A673 (cell line): ENCODE measurements around the gene PLEKHH1. TPM values are rescaled to one million over a fixed set of nuclear protein-coding genes. Genes with fewer than 3 reads are reported as not detected.
A peak's percentile ranks its signal among the peaks of the same experiment; 100 is the strongest.

Experiments used
- BruUV-seq: library from RNA; stranded (reverse); fragments of 400-500 nt; replicated peaks from 2 replicates; lab custom pipeline; 2021; lab: Mats Ljungman, UMichigan
- CTCF ChIA-PET: fragments of 300-600 bp; sonication (Branson Sonifier 250); formaldehyde crosslinking; loops from one replicate; lab custom pipeline; 2022; ENCODE audit warnings: antibody characterized with exemption; lab: Charles Lee
- POLR2A ChIA-PET: fragments of 300-600 bp; sonication (Branson Sonifier 250); formaldehyde crosslinking; loops from one replicate; lab custom pipeline; 2022; ENCODE audit warnings: antibody characterized with exemption; ENCODE audit not compliant: low non-redundant PET; lab: Charles Lee
- DNase-seq: peaks from one replicate; pipeline ENCODE4 v3.0.0-alpha.2; 2015; ENCODE audit warnings: low spot score
- H3K27ac ChIP-seq: fragments of 200-600 bp; sonication (generic); 2 replicates; pipeline ENCODE4 v1.5.1; 2016; ENCODE audit warnings: mixed run types, low read depth, mild to moderate bottlenecking, mixed read lengths, antibody characterized with exemption, low read length; ENCODE audit not compliant: poor library complexity, severe bottlenecking
- H3K27me3 ChIP-seq: fragments of 200-600 bp; sonication (generic); replicated peaks from 2 replicates; pipeline ENCODE4 v1.6.1; 2017; ENCODE audit warnings: mixed run types, low read depth, mild to moderate bottlenecking, mixed read lengths, antibody characterized with exemption, low read length; ENCODE audit not compliant: insufficient read depth, poor library complexity
- H3K36me3 ChIP-seq: fragments of 200-600 bp; sonication (generic); 2 replicates; pipeline ENCODE4 v1.6.1; 2016; ENCODE audit warnings: mixed run types, mild to moderate bottlenecking, mixed read lengths, antibody characterized with exemption, low read length; ENCODE audit not compliant: insufficient read depth, poor library complexity, severe bottlenecking
- H3K4me1 ChIP-seq: fragments of 200-600 bp; sonication (generic); 2 replicates; pipeline ENCODE4 v1.6.1; 2017; ENCODE audit warnings: mixed run types, mild to moderate bottlenecking, mixed read lengths, antibody characterized with exemption, low read length; ENCODE audit not compliant: insufficient read depth, poor library complexity, severe bottlenecking
- H3K4me3 ChIP-seq: fragments of 200-600 bp; sonication (generic); 2 replicates; pipeline ENCODE4 v1.5.1; 2016; ENCODE audit warnings: low read depth, mixed run types, mild to moderate bottlenecking, mixed read lengths, low read length; ENCODE audit not compliant: poor library complexity, severe bottlenecking
- H3K9me3 ChIP-seq: fragments of 200-600 bp; sonication (generic); 2 replicates; pipeline ENCODE4 v1.6.1; 2016; ENCODE audit warnings: mixed run types, low read depth, mild to moderate bottlenecking, mixed read lengths, antibody characterized with exemption, low read length; ENCODE audit not compliant: poor library complexity, severe bottlenecking
- EZH2 ChIP-seq: fragments of 200-600 bp; sonication (generic); IDR thresholded peaks from 2 replicates; pipeline ENCODE4 v1.6.1; 2017; ENCODE audit warnings: borderline replicate concordance, low read depth, mild to moderate bottlenecking, mixed read lengths, antibody characterized with exemption, low read length; ENCODE audit not compliant: poor library complexity, severe bottlenecking
- intact Hi-C: fragments of 100-400 bp; cut with micrococcal nuclease; formaldehyde crosslinking; loops from one replicate; pipeline ENCODE4 v1.10.0; 2022; ENCODE audit not compliant: unreplicated experiment
- total RNA-seq: library from RNA; stranded (reverse); gene quantifications from 2 replicates; pipeline ENCODE4 v1.2.3, GENCODE V29; 2021
- TF ChIP-seq, protein P1 (sequence below): fragments of 300-800, 200-600 bp; sonication (generic); conservative IDR thresholded peaks from 2 replicates; pipeline ENCODE4 v1.5.1; 2017; ENCODE audit warnings: low read depth, mild to moderate bottlenecking, antibody characterized with exemption, low read length, moderate library complexity, mixed read lengths

The PLEKHH1 gene
- total RNA-seq, 1 experiment from 2014 or later: 8.9 TPM

DNA sequence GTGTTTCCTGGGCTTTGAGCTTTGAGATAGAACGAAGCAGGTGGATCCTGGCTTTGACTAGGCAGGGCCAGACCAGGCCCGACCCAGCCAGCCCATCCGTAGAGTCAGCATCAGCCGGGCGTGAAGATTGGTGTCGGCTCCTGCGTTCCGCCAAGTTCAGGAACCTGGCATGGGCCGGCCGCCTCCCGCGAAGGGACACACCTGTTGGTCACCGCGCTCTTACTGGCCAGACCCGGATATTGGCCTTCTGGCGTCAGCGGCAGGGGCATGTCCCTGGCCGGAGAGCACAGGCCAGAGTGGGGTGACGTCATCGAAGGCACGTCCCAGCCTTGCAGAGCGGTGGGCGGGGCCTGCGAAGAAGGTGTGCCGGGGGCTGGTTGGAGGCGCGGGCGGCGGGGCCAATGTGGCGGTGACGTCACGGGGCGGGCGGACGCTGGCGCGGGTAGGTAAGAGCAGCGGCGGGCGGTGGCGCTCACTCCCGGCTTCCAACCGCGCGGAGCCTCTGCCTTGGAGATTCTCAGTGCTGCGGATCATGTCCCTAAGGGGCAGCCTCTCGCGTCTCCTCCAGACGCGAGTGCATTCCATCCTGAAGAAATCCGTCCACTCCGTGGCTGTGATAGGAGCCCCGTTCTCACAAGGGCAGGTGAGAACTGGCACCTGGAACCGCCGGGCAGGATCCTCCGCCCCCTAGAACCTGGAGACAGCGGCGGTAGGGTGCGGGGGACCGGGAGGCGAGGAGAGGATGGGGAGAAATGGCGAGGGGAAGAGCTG lies 86.5 kb downstream of the PLEKHH1 start, which contains the start of gene ARG2:
Gene ARG2, plus strand, starts transcription at position 475 of the 771 bp plus-strand sequence. Its CDS starts 58 bp downstream, at position 533.
- CTCF ChIA-PET: interaction anchor here (1.1 to 2.4 kb wide), 4 partner anchors 20 to 85 kb away, joined by 3 to 27 read pairs (median 10); partner anchors contain the start of genes PIGH and RDH11
- TF ChIP-seq EZH2: no peak
- TF ChIP-seq, protein P1, sequence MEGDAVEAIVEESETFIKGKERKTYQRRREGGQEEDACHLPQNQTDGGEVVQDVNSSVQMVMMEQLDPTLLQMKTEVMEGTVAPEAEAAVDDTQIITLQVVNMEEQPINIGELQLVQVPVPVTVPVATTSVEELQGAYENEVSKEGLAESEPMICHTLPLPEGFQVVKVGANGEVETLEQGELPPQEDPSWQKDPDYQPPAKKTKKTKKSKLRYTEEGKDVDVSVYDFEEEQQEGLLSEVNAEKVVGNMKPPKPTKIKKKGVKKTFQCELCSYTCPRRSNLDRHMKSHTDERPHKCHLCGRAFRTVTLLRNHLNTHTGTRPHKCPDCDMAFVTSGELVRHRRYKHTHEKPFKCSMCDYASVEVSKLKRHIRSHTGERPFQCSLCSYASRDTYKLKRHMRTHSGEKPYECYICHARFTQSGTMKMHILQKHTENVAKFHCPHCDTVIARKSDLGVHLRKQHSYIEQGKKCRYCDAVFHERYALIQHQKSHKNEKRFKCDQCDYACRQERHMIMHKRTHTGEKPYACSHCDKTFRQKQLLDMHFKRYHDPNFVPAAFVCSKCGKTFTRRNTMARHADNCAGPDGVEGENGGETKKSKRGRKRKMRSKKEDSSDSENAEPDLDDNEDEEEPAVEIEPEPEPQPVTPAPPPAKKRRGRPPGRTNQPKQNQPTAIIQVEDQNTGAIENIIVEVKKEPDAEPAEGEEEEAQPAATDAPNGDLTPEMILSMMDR: no peak; the same call in 1 of the 2 replicates
- DNase-seq: peak; percentile 95
- H3K36me3 ChIP-seq: no peaks in the 10 kb centered on the region
- POLR2A ChIA-PET: interaction anchor here (0.9 kb wide), 1 partner anchor 47 kb away, joined by 4 read pairs; no protein-coding TSS in a partner anchor
- peak within 1 kb of the TSS; percentile 69 for H3K4me3 ChIP-seq
- H3K4me1 ChIP-seq: peaks cover 31% of the 10 kb centered on the region
- BruUV-seq: no TSS peak
- no peaks in the 10 kb centered on the region for H3K27me3 ChIP-seq
- peak within 1 kb of the TSS; percentile 30 for H3K27ac ChIP-seq
- intact Hi-C loops: loop anchor here (2.0 kb wide), 1 partner anchor 47 kb away; no protein-coding TSS in a partner anchor
- no peaks in the 10 kb centered on the region for H3K9me3 ChIP-seq

DNA sequence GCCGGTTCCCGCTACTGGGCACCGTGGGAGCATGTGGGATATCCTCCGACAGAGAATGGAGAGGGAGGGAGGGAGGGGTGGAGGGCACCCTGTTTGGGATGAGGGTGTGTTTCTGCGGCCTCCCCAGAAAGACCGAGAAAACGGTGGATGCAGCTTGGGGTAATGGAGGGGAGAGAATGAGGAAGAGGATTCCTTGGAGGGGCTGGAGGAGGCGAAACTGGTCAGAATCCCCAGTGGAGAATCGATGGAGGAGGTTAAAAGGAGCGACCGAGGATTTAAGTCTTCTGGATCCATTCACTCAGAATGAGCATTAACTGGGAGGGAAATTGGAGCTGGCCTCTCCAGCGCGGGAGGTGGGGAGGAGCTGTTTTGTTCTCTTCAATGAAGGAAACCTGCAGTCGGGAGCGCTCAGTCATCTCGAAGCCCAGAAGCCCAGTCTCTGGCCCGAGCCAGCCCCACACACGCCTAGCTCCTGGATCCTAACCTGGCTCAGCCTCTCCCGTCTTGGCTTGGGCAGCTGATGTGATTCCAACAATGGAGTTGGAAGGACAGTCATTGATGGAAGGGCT lies 87.2 kb downstream of the PLEKHH1 start:
- Histone ChIP-seq H3K4me3 (peak overlapping the region; percentile 69), H3K27ac (peak overlapping the region; percentile 30), H3K4me1 (peaks cover 31% of the 10 kb centered on the region), H3K9me3 (no peaks in the 10 kb centered on the region), H3K36me3 (no peaks in the 10 kb centered on the region), H3K27me3 (no peaks in the 10 kb centered on the region)
- no TSS peak for BruUV-seq
- peak; percentile 35 for DNase-seq
- TF ChIP-seq, protein P1: no peak
- no peak for TF ChIP-seq EZH2
- ChIA-PET POLR2A (no interaction called here), CTCF (interaction anchor here (0.7 to 2.4 kb wide), 3 partner anchors 20 to 1196 kb away, joined by 3 to 17 read pairs (median 4); partner anchors contain the start of gene PIGH)
- intact Hi-C loops: no loop called here

DNA sequence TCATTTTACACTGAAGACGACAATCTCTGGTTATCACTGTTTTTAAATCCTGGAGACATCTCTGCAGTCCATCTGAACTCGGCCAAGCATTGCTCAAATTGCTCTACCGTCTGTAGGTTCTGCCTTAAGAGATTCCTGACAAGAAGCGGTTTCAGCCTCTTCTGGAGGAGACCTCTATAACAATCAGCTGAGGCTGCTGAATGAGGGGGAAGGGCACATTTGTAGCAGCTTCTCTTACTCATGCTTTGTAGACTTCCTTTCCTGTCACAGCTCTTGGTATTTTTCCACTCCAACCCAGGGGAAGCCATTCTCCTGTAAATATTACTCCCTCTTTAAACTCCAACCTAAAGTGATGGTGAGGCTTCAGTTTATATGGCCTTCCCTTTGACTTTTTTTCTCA lies 89.6 kb downstream of the PLEKHH1 start:
- H3K36me3 ChIP-seq: no peaks in the 10 kb centered on the region
- POLR2A ChIA-PET: interaction anchor here (0.6 to 0.7 kb wide), 2 partner anchors 19 to 54 kb away, joined by 4 read pairs; no protein-coding TSS in a partner anchor
- H3K27ac ChIP-seq: peak overlapping the region; percentile 47
- CTCF ChIA-PET: interaction anchor here (1.1 kb wide), 1 partner anchor 44 kb away, joined by 5 read pairs; no protein-coding TSS in a partner anchor
- no peak for TF ChIP-seq EZH2
- TF ChIP-seq, protein P1: no peak
- H3K4me3 ChIP-seq: no peak overlapping the region
- H3K27me3 ChIP-seq: no peaks in the 10 kb centered on the region
- BruUV-seq: no TSS peak
- peak; percentile 86 for DNase-seq
- H3K4me1 ChIP-seq: peaks cover 31% of the 10 kb centered on the region
- no peaks in the 10 kb centered on the region for H3K9me3 ChIP-seq
- intact Hi-C loops: no loop called here
